OCI-M1 (cell line): Measurements from ENCODE around the gene OR6Q1.

Experiments used
- DNase-seq: peaks from one replicate; lab custom pipeline; 2025; lab: John Stamatoyannopoulos, UW

The OR6Q1 gene

GRCh38 chr11:58058276-58059006 lies 27.7 kb downstream of the OR6Q1 start:
- DNase-seq = no peak

GRCh38 chr11:58059007-58059350 lies 28.2 kb downstream of the OR6Q1 start:
- no peak for DNase-seq

- DNase-seq = no peak
These were observed 29.8 kb downstream of the OR6Q1 start for GRCh38 chr11:58060535-58060934.

GRCh38 chr11:58060939-58061672 lies 30.4 kb downstream of the OR6Q1 start:
- no peak for DNase-seq

- peak; percentile 44 for DNase-seq
These were observed 31.1 kb downstream of the OR6Q1 start for GRCh38 chr11:58061813-58062212.

- no peak for DNase-seq
These were observed 36.9 kb downstream of the OR6Q1 start for GRCh38 chr11:58067685-58068084.

- no peak for DNase-seq
These were observed 37.9 kb downstream of the OR6Q1 start for GRCh38 chr11:58068655-58069054.

- no peak for DNase-seq
These were observed 39.8 kb downstream of the OR6Q1 start for GRCh38 chr11:58070585-58070984.

- DNase-seq = no peak
These were observed 45.0 kb downstream of the OR6Q1 start for GRCh38 chr11:58075781-58076180.
